GM21825 (cell line): Measurements from ENCODE around the gene SPEF2.

Experiments used
- ATAC-seq: cut with Tn5 transposase; IDR thresholded peaks from one replicate; pipeline ENCODE4 v1.9.1; 2021; ENCODE audit warnings: mild to moderate bottlenecking, moderate library complexity; ENCODE audit not compliant: unreplicated experiment

SPEF2 gene, protein sequence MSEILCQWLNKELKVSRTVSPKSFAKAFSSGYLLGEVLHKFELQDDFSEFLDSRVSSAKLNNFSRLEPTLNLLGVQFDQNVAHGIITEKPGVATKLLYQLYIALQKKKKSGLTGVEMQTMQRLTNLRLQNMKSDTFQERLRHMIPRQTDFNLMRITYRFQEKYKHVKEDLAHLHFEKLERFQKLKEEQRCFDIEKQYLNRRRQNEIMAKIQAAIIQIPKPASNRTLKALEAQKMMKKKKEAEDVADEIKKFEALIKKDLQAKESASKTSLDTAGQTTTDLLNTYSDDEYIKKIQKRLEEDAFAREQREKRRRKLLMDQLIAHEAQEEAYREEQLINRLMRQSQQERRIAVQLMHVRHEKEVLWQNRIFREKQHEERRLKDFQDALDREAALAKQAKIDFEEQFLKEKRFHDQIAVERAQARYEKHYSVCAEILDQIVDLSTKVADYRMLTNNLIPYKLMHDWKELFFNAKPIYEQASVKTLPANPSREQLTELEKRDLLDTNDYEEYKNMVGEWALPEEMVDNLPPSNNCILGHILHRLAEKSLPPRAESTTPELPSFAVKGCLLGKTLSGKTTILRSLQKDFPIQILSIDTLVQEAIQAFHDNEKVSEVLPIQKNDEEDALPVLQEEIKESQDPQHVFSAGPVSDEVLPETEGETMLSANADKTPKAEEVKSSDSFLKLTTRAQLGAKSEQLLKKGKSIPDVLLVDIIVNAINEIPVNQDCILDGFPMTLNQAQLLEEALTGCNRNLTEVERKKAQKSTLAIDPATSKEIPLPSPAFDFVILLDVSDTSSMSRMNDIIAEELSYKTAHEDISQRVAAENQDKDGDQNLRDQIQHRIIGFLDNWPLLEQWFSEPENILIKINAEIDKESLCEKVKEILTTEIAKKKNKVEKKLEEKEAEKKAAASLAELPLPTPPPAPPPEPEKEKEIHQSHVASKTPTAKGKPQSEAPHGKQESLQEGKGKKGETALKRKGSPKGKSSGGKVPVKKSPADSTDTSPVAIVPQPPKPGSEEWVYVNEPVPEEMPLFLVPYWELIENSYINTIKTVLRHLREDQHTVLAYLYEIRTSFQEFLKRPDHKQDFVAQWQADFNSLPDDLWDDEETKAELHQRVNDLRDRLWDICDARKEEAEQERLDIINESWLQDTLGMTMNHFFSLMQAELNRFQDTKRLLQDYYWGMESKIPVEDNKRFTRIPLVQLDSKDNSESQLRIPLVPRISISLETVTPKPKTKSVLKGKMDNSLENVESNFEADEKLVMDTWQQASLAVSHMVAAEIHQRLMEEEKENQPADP (N-terminal part only)

DNA sequence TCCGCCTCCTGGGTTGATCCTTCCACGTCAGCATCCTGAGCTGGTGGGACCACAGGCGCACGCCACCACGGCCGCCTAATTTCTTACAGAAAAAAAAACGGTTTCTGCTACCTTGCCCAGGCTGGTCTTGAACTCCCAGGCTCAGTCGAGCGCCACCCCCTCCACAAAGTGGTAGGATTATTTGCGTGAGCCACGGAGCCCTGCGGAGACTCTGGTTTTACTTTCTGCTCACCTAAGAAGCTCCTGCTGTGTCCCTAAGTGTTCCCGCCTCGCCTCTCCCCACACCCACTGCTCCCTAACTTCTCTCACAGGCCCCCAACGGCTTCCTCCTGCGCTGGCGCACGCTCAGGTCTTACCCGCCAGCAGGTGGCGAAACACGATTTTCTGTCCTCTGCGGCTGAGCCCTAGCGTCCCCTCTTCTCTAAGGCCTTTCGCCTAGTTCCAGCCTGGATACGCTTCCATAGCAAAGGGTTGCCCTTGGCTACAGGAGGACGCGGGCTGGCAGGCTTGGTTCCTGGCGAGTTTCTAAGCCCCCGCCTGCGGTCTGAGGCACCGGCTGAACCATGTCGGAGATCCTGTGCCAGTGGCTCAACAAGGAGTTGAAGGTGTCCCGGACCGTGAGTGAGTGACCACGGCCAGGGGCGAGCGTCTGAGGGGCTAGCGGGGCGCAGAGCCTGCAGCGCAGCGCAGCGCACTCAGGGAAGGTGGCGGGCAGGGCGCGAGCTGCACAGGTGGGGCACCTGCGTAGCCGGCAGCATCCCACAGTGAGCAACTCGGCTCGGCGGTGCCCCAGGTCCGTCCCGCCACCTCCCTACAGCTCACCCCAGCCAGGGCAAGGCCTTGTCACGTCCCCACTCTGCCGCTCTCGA, at the start of gene SPEF2:
Gene SPEF2 (plus strand): TSS at position 429 of the 869 bp plus-strand sequence. CDS start 135 bp downstream, at position 564.
- peak; percentile 89 for ATAC-seq

DNA sequence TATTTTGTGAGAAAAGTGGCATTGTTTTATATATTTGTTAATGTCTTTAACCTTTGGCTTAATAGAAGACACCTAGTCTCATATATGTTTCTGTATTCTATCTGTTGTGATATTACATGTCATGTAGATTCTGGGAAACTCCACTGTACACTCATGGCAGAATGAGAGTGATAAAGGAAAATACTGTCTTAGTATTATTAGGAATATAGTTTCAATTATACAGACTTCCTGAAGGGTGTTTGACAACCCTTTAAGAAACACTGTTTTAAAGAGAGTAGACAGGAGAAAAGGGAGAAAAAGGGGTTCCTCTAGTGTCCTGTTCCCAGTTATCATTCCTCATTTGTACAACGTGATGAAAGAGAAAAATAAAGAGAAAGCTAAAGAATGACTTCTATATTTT, 42.1 kb upstream of the SPEF2 start:
- ATAC-seq: no peak

DNA sequence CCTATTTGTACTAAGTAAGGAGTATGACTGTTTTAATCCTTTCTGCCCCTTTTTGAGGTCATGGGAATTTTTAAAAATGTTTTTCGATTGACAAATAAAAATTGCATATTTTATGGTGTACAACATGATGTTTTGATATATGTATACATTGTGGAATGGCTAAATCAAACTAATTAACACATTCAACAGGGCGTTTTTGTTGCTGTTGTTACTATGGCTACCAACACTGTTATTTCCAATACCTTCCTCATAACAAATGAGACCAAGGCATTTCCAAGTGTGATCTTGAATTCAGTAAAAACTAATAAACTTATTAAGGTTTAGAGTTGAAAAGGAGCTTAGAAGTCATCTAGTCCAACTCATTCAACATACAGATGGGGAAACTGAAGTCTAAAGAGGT, 30.2 kb upstream of the SPEF2 start:
- ATAC-seq: no peak

DNA sequence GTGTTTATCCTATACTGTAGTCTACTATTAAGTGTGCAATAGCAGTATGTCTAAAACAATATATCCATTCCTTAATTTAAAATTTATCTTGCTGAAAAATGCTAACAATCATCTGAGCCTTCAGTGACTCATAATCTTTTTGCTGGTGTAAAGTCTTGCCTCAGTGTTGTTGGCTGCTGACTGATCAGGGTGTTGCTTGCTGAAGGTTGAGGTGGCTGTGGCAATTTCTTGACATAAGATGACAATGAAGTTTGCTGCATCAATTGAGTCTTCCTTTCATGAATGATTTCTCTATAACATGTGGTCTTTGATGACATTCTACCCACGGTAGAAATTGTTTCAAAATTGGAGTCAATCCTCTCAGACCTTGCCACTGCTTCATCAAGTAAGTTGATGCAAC, 24.3 kb upstream of the SPEF2 start:
- ATAC-seq: no peak

DNA sequence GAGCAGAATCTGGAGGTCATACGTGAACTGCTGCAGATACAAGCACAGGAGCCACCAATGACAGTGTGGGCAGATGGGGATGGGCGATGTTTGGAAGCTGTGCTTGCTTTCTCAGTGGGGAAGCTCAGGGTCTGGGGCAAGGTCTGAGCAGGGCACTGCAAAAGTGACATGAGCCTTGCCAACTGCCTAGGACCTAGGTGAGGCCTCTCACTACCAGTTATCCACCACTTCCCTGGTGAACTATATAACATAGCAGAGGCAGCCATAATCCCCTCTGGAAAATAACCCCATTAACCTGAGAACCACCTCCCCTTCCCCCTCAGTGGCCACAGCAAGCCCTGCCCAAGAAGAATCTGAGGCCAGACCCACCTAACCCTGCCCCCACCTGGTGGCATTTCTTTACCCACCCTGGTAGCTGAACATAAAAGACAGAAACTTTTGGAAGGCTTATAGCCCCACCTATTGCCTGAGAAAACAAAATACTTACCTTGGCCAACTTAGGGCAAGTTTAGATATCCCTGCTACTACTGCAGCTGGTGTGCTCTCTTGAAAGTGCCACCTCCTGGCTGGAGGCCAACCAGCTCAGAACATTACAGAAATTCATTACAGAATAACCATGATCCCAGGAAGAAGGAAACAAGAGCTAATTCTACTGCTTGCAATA, 18.8 kb upstream of the SPEF2 start:
- no peak for ATAC-seq

DNA sequence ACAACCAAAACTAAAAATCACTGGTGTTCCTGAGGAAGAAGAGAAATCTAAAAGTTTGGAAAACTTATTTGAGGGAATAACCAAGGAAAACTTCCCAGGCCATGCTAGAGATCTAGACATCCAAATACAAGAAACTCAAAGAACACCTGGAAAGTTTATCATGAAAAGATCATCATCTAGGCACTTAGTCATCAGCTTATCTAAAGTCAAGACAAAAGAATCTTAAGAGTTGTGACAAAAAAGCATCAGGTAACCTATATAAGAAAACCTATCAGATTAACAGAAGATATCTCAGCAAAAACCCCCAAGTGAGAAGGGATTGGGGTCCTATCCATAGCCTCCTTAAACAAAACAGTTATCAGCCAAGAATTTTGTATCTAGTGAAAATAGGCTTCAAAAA, 17.1 kb upstream of the SPEF2 start:
- no peak for ATAC-seq

DNA sequence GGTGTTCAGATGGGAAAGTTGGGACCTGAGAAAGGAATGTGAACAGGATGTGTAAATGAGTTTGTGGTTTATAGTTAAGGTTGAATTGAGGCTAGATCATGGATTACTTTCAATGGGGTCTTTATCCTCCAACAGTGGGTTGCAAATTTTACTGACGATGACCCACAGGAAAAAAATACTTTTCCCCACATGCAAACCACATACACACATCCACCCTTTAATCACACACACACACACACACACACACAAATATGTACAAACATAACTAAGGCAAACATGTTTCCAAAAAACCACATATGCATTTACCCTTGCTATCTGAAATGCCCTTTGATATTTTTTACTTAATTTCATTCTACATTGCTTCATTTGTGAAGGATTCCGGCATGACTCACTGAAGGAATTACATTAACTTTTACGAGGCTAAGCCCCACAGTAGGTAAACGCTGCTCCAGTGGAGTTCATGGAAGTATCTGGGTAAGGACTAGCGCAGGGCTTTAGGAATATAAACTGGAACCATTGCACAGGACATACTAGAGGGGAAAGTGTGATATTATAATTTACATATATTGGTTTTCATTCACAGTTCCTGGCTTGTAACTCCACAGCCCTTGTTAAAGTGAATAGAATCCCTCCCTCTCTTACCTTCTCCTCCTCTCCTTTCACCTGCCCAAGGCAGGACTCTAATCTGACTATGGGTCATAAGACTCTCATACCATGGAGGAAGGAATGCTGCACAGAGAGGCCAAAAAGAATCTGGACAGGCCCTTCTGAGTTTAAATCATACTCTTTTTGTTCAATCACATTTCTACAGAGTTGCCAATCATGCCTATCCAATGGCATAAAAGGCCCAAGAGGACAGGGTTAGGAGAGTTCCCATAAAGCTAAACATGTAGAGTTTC, 8.5 kb upstream of the SPEF2 start:
- no peak for ATAC-seq

DNA sequence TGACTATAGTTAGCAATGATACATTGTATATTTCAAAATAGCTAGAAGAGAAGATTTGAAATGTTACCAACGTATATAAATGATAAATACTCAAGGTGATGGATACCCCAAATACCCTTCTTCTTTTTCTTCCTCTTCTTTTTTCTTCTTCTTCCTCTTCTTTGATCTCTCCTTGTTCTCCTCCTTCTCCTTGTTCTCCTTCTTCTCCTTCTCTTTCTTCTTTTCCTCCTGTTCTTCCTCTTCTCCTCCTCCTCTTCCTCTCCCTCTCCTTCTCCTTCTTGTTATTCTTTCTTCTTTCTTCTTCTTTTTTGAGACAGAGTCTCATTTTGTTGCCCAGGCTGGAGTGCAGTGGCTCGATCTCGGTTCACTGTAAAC, 616 bp upstream of the SPEF2 start:
- ATAC-seq: no peak

DNA sequence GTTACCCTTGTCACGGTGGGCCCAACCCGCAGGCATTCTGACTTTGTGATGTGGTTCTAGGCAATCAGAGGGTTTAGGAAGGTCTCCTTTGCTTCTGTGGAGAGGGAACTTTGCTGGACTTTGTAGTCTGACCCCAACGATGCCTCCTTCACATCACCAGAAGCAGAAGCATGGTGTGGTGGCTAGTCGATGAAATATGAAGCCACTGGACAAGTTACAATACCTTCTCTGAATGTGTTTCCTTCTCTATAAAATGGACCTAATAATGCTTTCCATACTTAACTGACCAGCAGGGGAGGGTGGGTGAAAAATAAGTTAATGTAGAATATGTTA, 607 bp downstream of the SPEF2 start:
- ATAC-seq: no peak

DNA sequence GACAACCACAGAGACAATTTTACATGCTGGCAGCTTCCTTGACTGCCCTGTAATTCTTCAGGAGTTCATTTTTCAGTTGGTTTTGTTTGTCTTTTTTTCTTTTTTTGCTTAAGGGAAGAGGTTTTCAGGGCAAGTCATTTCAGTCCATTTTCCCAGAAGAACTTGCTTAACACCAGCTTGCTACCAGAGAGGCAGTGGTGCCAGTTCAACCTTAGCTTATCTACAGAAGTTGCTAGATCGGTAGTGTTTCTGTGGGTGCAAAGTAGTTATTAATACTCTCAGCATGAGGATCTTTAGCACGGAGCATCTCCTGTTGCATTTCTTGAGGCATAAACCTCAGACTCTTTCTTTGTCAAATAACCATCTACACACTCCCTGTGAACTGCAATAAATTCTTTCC, 1.1 kb downstream of the SPEF2 start:
- ATAC-seq: no peak

DNA sequence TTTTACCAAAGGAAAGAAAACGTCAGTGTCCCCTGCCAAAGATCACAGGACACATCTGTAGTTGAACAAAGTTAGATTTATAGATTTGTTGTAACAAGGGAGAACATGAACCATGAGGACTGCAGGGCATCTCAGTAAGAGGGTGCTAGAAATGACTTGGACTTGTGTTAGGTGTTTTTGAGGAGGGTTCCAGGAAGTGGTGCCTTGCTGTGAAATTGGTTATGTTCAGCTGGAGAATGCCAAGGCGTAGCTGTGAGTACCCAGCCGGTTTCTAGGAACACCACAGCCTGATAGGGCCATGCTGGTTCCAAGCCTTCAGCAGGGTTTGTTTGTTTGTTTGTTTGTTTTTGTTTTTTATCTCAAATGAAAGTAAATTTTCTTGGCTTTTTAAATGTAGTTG, 5.3 kb downstream of the SPEF2 start:
- no peak for ATAC-seq

DNA sequence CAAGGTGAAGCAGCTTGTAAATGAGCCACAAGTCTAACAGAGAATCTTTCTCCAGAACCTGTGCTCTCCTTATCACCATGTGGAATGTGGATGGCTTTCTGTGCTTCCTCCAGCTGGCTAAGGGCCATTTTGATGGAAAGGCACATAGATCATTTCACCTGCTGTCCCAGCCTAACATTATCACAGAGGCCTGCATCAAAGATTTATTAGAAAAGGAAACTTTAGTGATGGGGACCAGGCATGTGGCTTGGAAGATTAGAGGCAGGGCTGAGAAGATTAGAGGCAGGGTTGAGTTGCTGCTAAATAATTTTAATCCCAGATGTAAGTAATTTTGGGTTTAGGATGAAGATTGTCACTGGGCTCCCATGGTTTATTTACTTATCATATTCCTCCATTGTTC, 6.3 kb downstream of the SPEF2 start:
- ATAC-seq: no peak

DNA sequence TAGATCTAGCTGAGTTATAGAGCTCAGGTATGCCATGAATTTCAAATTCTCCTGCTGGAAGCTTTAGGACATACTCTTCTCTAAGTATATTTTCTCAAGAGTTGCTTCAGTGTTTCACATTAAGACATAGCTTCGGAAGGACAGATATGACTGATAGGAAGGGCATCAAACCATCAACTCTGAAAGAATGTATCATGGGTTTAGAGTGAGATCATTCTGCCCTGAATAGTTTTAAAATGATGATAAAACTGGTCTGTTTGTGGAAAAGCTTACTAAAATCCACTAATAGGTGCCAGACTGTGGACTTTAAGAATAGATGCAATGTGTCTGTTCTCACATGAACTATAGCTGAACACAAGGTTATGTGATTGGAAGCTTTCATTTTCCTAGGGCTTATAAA, 8.4 kb downstream of the SPEF2 start:
- no peak for ATAC-seq

DNA sequence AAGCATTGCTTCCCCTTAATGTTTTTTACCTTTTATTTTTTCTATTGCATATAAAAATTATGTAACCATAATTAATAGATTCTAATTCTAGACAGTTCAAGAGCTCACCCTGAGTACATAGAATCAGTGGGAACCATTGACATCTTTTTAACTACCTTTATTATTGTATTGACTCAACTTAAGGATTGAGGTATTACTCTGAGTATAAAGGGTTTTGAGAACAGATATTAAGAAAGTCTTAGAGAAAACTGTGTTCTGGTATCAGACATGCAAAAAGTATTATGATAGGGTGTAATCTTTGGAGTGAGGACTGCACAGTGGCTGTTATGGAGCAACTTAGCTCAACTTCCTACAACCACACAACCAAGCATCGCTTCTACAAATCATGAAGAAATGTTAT, 8.9 kb downstream of the SPEF2 start:
- ATAC-seq: no peak

DNA sequence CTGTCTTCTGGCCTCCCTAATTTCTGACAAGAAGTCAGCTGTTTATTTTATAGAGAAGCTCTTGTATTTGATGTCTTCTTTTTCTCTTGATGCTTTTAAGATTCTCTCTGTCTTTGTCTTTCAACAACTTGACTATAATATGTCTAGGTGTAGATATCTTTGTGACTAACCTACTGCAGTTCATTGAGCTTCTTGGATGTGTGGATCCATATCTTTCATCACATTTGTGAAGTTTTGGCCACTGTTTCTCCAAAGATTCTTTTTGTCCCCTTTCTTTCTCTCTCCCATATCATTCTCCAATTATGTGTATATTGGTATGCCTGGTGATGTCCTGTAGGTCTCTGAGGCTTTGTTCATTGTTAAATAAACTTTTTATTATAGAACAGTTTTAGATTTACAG, 16.7 kb downstream of the SPEF2 start:
- no peak for ATAC-seq

DNA sequence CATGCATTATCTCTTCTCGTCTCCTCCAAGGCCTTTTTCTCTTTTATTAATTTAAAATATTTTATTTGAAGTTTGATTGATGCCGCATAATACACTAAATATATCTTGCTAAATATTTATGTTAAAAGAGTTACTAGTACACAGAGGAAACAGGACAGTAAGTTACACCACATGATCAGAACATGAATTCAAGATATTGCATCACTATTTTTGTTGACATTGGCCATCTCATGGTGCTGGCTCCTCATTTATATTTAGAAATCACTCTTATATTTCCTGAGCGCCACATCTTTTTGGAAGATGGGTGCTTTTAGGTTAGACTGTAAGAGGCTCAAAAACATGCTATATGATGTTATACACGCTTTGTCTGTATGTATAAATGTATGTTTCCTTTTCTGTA, 23.0 kb downstream of the SPEF2 start:
- no peak for ATAC-seq

DNA sequence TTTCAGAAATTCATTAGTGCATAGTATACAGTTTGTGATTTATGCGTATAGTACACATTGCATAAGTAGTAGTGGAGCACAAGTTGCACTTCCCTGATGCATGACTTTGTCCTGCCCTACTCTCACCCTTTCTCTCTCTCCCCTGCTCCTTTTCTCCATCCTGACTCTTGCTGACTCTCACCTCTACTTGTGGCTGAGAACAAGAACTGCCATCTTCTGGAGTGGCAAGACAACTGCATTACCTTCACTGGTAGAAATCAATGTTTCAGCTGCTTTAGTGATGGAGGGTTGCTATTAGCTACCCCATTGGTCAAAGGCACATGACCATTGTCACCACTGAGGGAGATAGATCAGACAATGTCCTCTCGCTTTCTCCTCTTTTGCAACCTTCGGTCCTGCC, 26.9 kb downstream of the SPEF2 start:
- no peak for ATAC-seq

DNA sequence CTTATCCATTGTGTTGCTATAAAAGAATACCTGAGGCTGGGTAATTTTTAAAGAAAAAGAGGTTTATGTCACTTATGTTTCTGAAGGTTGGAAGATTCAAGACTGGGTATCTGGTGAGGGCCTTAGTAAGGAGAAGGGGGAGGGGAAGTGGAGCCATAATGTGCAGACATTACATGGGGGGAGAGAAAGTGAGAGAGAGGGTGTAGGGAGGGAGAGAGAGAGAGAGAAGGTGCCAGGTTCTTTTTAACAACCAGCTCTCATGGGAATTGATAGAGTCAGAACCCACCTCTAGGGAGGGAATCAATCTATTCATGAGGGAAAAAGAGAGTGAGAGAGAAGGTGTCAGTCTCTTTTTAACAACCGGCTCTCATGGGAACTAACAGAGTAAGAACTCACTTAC, 29.5 kb downstream of the SPEF2 start:
- ATAC-seq: no peak

DNA sequence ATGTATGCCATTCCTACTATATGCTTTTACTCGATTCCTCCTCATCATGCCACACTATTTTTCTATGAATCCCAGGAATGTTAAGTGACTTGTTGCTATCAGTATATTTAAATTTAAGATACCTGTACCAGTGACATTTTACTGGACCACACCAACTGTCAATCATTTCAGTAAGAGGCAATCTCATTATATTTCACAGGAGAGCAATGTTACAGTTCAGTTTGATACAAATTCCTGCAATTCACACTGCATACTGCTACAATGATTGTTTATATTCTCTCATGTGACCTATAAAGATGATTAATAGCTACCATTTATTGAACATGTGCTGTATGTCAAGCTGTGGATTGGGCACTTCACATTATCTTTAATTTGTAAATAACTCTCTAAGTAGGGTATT, 30.0 kb downstream of the SPEF2 start:
- ATAC-seq: no peak
